Stimulated activated naive CD4-positive, alpha-beta T cell (primary cell): Measurements from ENCODE around the gene RNASEL.
"Not testable (repeated sequence)": the region's sequence is repeated elsewhere in the genome, so short reads cannot be mapped to it uniquely, and the experiment has no call there.

Experiments
- DNase-seq, 6 experiments: peaks; one replicate each; lab custom pipeline; 2025; lab: John Stamatoyannopoulos, UW

The RNASEL gene, protein sequence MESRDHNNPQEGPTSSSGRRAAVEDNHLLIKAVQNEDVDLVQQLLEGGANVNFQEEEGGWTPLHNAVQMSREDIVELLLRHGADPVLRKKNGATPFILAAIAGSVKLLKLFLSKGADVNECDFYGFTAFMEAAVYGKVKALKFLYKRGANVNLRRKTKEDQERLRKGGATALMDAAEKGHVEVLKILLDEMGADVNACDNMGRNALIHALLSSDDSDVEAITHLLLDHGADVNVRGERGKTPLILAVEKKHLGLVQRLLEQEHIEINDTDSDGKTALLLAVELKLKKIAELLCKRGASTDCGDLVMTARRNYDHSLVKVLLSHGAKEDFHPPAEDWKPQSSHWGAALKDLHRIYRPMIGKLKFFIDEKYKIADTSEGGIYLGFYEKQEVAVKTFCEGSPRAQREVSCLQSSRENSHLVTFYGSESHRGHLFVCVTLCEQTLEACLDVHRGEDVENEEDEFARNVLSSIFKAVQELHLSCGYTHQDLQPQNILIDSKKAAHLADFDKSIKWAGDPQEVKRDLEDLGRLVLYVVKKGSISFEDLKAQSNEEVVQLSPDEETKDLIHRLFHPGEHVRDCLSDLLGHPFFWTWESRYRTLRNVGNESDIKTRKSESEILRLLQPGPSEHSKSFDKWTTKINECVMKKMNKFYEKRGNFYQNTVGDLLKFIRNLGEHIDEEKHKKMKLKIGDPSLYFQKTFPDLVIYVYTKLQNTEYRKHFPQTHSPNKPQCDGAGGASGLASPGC

DNA sequence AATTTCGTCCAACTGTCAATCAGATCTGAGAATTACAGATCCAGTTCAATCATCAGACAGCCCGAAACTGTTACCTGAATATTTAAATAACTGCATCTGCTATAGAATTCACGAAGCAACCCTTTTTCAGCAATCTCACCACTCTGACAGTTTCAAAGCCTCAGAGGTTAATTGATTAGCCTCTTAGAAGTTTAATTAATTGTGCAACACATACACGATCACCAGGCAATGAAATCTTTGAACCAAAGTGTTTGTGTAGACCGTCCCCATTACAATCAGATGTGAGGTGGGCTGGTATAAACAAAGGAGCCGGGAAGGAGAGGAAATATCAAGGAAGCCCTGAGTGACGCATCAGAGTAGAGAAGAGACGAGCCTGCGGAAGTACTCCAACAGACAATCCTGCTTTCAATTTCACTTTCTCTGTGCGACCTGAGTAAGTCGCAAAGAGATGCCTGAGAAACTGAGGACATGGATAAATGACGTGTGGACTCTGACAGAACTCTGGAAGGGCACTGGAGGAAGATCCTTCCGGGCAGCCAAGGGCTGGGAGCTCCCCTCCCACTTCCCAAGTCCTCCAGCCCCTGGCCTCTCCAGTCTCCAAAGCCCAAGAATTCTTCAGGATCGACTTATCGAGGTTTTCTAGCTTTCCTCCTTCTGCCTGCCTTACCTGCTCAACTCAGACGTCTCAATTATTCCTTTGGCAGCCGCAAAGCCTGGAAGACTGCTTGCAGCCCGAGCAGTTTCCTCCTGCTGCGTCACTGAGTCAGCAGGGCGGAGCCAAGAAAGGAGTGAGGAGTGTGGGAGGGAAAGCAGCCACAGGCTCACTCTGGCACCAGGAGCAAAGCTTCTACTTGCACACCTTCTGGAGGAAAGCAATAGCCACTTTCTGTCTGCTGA is at the start of gene RNASEL:
TSS of gene RNASEL (minus strand) at position 757 of the 897 bp plus-strand sequence. CDS start 2,450 bp downstream, outside the sequence.
- DNase-seq, result peak; percentile 30 to 78 (median 52)

DNA sequence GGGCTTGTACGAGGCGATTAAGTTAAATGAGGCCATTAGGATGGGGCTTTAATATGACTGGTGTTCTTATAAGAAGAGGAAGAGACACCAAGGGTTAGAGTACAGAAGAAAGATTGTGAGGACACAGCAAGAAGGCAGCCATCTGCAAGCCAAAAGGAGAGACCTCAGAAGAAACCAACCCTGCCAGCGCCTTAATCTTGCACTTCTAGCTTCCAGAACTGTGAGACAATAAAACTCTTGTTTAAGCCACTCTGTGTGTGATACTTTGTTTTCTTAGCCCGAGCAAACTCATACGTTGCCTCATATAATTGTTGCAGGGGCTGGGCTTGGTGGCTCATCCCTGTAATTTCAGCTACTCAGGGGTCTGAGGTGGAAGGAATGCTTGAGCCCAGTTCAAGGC is 48.7 kb upstream of the RNASEL start:
- no peak for DNase-seq

DNA sequence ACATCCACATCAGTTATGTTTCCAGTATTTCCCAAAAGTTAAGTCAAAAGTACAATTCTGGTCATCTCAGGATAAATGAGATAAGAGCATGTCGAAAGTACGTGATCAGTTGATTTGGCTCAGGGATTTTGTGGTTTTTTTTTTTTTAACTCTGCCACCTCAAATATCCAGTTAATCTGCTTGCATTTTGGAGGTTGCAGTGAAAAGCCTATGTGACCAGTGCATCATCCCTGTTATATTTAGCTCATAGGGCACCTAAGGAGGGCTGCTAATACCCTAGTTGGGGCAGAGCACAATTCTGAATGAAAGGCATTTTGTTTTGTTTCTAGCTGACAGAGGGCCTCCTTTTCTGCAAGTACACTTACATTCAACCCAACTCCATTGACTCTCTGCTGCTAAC is 46.8 kb upstream of the RNASEL start:
- DNase-seq, result no peak

DNA sequence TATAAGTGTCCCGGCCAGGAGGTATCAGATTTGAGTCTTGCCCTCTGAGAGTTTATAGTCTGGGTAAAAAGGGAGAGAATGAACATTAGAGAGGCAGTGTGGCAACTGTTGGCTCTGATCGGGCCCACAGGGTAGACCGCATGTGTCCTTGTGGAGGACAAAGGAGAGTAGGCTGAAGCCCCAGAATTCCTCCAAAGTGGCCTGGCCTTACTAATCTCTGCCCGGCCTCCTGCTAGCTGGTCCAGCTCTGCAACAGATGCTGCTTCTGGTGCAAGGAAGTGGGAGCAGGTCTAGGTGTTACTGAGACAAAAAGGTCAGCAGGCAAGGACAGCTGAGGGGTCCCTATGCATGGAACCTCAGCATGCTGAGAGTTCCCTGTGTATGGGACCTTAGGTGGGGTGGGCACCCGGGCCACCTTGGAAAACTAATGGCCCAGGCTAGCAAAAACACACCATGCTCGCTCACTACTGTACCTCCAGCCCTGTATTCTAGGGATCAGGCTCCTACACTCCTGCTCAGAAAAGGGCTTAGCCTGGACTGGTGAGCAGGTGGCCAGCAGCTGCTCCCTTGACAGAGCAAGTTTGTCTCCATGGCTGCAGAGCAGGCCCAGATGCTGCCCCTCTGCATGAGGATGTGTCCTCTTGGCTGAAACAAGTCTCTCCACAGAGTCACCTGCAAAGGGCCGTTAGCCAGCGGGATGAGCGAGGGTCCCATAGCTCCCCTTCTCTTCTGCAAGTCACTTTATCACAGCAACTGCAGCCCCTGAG is 45.4 kb upstream of the RNASEL start:
- DNase-seq, result no peak

DNA sequence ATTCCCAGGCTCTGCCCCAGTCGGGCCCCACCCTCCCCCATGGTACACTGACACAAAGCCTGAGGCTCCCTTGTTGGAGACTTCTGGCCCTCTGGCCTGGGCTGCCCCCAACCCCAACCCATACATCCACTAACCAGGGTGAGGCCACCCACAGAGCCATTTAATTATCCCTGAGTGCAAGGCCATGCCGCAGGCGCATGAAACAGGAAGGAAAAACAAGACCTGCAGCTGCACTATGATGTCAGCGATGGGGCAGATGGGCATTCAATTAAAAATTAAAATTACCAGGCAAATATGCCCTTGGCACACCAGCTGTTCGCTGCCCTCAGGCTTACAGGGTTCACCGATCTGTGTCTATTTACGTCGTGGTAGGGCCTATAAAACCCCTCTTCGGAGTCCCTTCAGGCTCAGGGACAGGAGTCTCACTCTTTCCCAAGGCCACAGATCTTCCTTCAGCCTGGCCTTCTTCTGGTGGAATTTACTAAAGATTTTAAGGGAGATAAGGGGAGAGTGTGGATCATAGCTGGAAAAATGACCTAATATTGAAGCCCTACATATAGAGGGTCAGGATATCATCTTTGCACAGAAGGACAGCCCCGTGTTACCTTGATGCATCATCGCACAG is 44.7 kb upstream of the RNASEL start:
- DNase-seq, result no peak

DNA sequence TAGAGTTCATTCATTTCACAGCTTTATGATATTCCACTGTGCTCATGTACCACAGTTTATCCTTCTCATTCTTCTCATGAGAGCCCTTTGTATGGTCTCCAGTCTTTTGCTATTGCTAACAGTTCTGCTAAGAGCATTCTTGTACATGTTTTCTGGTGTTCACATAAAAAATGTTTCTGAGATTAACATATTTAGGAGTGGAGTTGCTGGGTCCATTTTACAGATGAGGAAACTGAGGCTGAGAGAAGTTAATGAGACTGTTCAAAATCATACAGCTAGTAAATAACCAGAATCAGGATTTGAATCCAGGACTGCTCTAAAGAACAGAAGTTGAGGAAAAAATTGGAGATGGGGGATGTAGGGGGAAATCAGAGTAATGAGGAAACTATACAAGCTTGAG is 44.0 kb upstream of the RNASEL start:
- DNase-seq, result no peak

DNA sequence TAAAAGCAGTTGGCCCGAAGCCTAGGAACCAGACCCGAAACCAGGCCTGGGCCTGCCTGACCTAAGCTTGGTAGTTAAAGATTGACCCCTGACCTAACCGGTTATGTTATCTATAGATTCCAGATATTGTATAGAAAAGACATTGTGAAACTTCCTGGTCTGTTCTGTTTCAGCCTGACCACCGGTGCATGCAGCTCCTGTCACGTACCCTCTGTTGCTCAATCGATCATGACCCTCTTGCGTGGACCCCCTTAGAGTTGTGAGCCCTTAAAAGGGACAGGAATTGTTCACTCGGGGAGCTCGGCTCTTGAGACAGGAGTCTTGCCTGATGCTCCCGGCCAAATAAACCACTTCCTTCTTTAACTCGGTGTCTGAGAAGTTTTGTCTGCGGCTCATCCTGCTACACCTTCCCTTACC is 43.4 kb upstream of the RNASEL start:
- DNase-seq, result not testable (repeated sequence)

DNA sequence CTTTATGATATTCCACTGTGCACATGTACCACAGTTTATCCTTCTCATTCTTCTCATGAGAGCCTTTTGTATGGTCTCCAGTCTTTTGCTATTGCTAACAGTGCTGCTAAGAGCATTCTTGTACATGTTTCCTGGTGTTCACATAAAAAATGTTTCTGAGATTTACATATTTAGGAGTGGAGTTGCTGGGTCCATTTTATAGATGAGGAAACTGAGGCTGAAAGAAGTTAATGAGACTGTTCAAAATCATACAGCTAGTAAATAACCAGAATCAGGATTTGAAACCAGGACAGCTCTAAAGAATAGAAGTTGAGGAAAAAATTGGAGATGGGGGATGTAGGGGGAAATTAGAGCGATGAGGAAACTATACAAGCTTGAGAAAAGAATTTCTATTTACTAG is 42.9 kb upstream of the RNASEL start:
- DNase-seq, result no peak

DNA sequence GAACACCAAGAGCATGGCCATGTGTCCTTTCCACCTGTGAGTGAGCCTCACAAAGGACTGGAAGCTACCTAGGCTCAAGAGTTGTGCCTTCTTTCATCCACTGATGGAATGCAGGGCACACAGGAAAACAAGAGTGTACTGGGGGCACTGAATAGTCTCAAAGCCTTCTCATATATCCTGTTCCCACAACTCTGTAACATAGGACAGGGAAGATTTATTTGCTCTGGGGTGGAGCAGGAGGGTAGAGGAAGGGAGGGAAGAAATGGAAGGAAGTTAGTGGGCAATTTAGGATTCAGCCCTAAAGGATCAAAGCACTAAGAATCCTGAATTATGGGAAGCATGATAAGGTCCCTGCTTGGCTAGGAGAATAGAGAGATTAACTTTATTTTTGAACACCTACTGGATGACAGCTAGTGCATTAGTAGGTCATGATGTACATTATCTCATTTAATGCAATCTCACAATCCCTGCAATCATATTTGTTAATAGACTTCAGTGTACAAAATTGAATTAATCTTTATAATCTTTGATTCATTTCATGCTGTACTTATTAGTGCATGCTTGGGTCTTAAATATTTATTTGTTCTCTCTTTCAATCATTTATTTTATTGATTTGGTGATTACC is 42.1 kb upstream of the RNASEL start:
- no peak for DNase-seq

DNA sequence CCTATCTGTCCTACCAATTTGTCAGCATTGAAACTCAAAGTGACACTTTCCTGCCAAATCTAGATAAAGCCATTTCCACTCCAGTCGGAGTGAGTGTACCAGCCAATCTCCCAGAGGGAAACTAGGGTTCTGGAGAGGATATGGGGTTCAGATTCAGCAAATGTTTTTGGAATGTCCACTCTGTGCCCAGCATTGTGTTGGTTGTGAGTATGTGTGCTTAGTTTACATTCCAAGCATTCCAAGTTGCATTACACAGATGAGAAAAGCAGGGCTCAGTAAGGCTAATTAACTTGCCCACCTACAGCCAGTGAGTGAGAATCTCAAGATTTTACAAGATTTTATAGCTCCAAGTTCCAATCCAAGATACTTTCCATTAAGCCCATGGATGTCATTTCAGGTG is 41.5 kb upstream of the RNASEL start:
- DNase-seq, result no peak

DNA sequence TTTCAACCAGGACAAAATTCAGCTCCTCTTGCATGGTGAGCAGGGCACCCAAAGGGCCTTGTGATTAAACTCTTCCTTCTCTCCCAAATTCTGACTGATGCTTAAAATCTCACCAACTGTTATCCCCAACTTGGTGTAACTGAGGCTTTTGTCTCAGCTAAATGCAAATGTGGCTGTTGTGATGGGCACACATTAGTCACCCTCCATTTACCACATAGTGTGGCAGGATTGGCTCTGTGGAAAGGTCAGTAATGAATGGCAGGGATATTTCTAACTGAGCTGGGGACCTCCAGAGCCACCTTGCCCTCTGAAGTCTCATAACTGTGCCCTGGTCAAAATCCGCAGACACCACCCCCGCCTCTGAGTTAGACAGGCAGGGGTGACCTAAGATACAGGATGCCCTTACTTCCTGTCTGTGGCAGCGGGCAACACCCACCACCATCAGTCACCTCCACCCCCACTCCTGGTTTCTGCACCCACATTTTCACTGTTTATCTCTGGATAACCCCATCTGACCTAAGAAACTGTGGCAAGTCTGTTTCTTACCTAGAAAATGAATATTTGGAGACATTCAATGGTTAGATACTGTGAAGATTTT is 40.5 kb upstream of the RNASEL start:
- DNase-seq, result no peak

DNA sequence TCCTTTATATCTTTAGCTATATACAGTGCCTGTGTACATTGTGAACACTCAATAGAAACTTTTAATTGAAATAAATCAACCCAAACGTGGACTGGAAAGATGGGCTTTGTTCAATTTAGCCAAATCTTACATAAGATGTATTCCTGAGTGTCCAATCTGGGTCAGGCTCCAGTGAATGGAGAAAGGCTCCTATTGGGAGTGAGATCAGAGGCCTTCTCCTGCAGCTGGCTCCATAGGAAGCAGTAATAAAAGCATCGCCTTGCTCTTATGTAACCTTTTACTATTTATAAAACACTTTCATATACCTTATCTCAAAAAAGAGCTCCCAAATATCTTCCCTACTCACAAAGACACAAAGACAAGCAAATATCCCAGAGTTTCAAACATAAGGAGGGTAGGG is 40.0 kb upstream of the RNASEL start:
- DNase-seq, result no peak

DNA sequence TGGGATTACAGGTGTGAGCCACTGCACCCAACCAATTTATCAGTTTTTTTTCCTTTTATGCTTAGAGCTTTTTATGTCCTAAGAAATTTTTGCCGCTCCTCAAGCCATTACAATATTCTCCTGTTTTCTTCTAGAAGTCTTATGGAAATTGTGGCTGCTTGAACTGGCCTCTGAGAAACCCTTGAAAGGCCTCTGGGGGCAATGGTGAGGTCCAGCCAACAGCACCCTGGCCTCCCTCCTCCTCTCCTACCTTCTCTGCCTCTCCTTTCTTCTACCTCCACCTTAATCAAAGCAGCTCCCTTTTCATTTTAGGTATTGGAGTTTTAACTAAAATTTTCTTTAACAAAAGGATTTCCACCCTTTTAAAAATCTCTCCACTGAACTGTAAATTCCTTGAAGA is 39.6 kb upstream of the RNASEL start:
- DNase-seq, result no peak

DNA sequence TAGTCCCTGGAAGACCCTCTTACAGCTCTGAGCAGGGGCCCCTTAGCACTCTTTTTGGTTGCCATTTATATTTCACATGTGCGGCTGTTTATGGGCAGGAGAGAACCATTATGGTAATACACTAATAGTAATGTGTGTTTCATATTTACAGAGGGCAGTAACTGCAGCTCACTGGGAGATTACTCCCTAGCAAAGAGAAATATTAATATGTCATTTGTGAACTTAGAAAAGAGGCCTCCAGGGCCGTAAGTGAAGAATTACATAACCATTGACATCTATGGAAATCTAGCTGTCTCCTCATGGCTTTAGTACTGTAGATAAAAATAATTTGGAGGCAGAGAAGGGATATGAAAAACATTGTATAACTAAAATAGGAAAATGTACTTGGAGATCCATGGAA is 38.6 kb upstream of the RNASEL start:
- DNase-seq, result no peak

DNA sequence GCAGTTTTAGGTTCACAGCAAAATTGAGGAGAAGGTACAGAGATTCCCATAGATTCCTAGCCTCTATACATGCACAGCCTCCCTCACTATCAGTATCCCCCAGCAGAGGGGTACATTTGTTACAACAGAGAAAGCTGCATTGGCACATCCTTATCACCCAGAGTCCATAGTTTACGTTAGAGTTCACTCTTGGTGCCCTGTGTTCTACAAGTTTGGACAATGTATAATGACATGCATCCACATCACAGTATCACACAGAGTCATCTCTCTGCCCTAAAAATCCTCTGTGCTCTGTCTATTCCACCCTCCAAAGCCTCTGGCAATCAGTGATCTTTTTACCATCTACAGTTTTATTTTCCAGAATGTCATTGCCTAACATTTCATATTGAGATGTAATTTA is 37.5 kb upstream of the RNASEL start:
- no peak for DNase-seq

DNA sequence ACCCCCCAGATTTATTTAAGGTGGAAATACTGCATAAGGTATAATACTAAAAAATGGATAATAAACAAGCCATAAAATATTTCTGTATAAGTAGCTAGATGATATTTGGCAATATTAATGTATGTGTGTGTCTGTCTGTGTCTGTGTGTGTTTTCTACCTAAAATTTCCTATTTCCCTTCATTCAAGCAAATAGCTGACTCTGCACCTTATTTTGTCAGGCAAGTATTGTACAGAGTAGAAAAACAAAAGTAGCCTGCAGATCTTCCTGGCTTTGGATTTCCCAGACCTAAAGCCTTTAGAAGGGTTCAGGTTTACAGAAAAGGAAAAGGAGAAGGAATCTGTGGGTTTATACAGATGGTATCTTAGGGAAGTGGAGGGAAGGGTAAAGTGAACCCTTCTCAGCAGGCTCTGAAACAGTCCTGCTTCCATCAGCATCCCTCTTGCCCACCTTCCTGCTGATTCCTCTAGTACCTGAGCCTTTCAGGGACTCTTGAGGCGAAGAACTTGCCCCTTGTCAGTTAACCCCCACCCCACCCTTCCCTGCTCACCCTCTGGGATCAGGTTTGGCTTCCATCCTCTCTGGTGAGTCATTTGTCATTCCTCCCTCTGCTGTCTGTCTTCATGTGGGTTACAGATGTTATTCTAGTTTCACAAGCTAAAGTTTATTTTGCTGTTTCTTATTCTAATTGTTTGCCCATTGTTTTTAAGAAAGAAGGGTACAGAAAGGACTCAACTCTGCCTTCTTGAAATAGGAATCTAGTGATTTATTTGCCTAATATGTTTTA is 36.9 kb upstream of the RNASEL start:
- DNase-seq, result no peak

DNA sequence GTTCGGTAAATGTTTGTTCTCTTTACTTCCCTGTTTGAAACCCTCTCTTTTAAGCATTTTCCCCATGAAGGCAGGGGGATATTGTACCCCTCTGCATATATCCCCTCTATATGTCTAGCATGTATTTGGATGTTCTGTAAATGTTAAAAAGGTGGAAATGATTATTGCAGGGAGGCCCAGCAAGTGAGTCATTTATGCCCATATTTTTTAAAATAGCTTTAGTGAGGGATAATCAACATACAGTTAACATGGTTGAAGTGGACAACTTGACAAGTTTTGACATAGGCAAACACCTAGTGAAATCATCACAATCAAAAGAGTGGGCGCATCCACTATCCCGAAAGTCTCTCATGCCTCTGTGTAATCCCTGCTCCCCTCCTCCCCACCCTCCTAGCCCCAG is 36.0 kb upstream of the RNASEL start:
- no peak for DNase-seq

DNA sequence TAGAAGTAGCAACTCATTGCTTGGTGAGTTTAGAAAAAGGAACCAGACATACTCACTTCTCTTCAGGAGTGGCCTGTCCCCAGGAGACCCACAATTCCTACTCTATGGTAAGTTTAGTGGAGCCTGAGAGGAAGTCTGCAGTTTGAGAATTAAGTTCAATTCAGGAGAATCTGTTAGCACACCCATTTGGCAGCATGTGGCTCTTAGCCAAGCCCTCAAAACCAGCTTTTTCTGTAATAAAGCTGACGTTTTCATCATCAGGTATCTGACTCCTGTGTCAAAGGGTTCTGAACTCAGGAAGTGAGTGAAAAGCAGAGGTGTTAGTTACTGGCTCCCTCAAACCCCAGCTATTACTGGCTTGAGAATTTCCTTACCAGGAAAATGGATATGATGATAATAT is 35.5 kb upstream of the RNASEL start:
- no peak for DNase-seq

DNA sequence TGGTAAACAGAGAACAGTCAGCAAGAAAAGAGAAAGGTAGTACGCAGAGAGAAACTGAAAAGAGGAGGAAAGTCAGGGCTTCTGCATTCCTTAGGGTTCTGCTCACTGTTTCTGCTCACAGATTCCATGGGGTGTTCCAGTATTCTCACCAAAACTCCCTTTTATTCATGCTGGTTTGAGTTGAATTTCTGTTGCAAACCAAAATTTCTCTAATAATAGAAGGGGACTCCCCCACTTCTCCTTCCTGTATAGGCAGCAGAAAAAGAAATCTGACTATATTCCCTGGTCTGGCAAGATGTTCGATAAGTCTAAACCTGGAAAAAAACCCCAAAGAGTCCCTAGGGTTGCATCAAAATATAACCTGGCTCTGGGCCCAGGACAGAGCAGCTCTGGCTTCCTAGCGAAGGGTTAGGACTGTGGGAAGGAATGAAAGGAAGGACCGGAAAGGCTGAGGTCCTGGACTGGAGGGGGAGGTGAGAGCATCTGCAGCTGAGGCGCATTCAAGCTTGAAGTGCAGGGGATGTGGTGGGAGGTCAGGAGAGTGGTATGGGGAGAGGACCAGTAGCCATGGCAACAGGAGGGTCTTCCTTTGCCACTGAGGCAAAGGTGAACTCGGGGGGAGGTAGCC is 34.0 kb upstream of the RNASEL start:
- no peak for DNase-seq
